ENCODE data around the gene LRRC46.

GRCh38 chr17:47845716-47846075, 14.2 kb downstream of the LRRC46 start:
- TF ChIP-seq CTCF (IDR thresholded peaks at IDR 0.05) = no peak
- no peak for TF ChIP-seq POLR2AphosphoS5 (IDR thresholded peaks at IDR 0.05)
- no peak for TF ChIP-seq POLR2A (IDR thresholded peaks at IDR 0.05; ENCODE audit: low read depth)

All from esophagus muscularis mucosa (tissue), 3 donors.